ENCODE results near the gene STRN3.

Gene STRN3

GRCh38 chr14:30925254-30925653, 100.9 kb downstream of the STRN3 start:
- ATAC-seq = no peak
- TF ChIP-seq TOX (CRISPR knock-in tag; IDR thresholded peaks at IDR 0.05; ENCODE audit: borderline replicate concordance) = no peak
- TF ChIP-seq ZFP3 (CRISPR knock-in tag; IDR thresholded peaks at IDR 0.05) = no peak
- TF ChIP-seq, protein P1, sequence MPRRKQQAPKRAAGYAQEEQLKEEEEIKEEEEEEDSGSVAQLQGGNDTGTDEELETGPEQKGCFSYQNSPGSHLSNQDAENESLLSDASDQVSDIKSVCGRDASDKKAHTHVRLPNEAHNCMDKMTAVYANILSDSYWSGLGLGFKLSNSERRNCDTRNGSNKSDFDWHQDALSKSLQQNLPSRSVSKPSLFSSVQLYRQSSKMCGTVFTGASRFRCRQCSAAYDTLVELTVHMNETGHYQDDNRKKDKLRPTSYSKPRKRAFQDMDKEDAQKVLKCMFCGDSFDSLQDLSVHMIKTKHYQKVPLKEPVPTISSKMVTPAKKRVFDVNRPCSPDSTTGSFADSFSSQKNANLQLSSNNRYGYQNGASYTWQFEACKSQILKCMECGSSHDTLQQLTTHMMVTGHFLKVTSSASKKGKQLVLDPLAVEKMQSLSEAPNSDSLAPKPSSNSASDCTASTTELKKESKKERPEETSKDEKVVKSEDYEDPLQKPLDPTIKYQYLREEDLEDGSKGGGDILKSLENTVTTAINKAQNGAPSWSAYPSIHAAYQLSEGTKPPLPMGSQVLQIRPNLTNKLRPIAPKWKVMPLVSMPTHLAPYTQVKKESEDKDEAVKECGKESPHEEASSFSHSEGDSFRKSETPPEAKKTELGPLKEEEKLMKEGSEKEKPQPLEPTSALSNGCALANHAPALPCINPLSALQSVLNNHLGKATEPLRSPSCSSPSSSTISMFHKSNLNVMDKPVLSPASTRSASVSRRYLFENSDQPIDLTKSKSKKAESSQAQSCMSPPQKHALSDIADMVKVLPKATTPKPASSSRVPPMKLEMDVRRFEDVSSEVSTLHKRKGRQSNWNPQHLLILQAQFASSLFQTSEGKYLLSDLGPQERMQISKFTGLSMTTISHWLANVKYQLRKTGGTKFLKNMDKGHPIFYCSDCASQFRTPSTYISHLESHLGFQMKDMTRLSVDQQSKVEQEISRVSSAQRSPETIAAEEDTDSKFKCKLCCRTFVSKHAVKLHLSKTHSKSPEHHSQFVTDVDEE (CRISPR knock-in tag; IDR thresholded peaks at IDR 0.05) = no peak
- TF ChIP-seq SNAI2 (CRISPR knock-in tag; IDR thresholded peaks at IDR 0.05) = no peak
- TF ChIP-seq ZNF70 (CRISPR knock-in tag; IDR thresholded peaks at IDR 0.05) = no peak
- no peak for TF ChIP-seq CREB5 (CRISPR knock-in tag; IDR thresholded peaks at IDR 0.05; ENCODE audit: low read depth)
- no peak for TF ChIP-seq GLIS3 (CRISPR knock-in tag; IDR thresholded peaks at IDR 0.05)
- no peak for TF ChIP-seq OSR1 (CRISPR knock-in tag; IDR thresholded peaks at IDR 0.05)
- no peak for TF ChIP-seq ZNF565 (CRISPR knock-in tag; conservative IDR thresholded peaks at IDR 0.05; ENCODE audit: low read depth)
- no peak for TF ChIP-seq BACH2 (CRISPR knock-in tag; IDR thresholded peaks at IDR 0.05; ENCODE audit: borderline replicate concordance)
- no peak for TF ChIP-seq CSDC2 (CRISPR knock-in tag; IDR thresholded peaks at IDR 0.05)
- TF ChIP-seq TCF4 (CRISPR knock-in tag; IDR thresholded peaks at IDR 0.05; ENCODE audit: borderline replicate concordance) = no peak
- TF ChIP-seq CSRNP3 (CRISPR knock-in tag; IDR thresholded peaks at IDR 0.05) = no peak
- TF ChIP-seq, protein P2, sequence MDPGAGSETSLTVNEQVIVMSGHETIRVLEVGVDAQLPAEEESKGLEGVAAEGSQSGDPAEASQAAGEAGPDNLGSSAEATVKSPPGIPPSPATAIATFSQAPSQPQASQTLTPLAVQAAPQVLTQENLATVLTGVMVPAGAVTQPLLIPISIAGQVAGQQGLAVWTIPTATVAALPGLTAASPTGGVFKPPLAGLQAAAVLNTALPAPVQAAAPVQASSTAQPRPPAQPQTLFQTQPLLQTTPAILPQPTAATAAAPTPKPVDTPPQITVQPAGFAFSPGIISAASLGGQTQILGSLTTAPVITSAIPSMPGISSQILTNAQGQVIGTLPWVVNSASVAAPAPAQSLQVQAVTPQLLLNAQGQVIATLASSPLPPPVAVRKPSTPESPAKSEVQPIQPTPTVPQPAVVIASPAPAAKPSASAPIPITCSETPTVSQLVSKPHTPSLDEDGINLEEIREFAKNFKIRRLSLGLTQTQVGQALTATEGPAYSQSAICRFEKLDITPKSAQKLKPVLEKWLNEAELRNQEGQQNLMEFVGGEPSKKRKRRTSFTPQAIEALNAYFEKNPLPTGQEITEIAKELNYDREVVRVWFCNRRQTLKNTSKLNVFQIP (CRISPR knock-in tag; IDR thresholded peaks at IDR 0.05; ENCODE audit: borderline replicate concordance, low read depth) = no peak
- no peak for TF ChIP-seq ZC3H10 (CRISPR knock-in tag; IDR thresholded peaks at IDR 0.05)
- no peak for TF ChIP-seq ZNF8 (CRISPR knock-in tag; IDR thresholded peaks at IDR 0.05)
- no peak for TF ChIP-seq ISL1 (CRISPR knock-in tag; IDR thresholded peaks at IDR 0.05)
- no peak for TF ChIP-seq PATZ1 (CRISPR knock-in tag; IDR thresholded peaks at IDR 0.05; ENCODE audit: borderline replicate concordance)

GRCh38 chr14:30921788-30922187, 104.4 kb downstream of the STRN3 start:
- no peak for ATAC-seq
- no peak for TF ChIP-seq BACH2 (CRISPR knock-in tag; IDR thresholded peaks at IDR 0.05; ENCODE audit: borderline replicate concordance)
- TF ChIP-seq, protein P1 (CRISPR knock-in tag; IDR thresholded peaks at IDR 0.05) = no peak
- no peak for TF ChIP-seq ISL1 (CRISPR knock-in tag; IDR thresholded peaks at IDR 0.05)
- TF ChIP-seq GLIS3 (CRISPR knock-in tag; IDR thresholded peaks at IDR 0.05) = no peak
- no peak for TF ChIP-seq ZNF70 (CRISPR knock-in tag; IDR thresholded peaks at IDR 0.05)
- TF ChIP-seq TCF4 (CRISPR knock-in tag; IDR thresholded peaks at IDR 0.05; ENCODE audit: borderline replicate concordance) = no peak
- no peak for TF ChIP-seq CSDC2 (CRISPR knock-in tag; IDR thresholded peaks at IDR 0.05)
- no peak for TF ChIP-seq SNAI2 (CRISPR knock-in tag; IDR thresholded peaks at IDR 0.05)
- TF ChIP-seq PPARA (CRISPR knock-in tag; IDR thresholded peaks at IDR 0.05; ENCODE audit: borderline replicate concordance) = no peak
- TF ChIP-seq, protein P2 (CRISPR knock-in tag; IDR thresholded peaks at IDR 0.05; ENCODE audit: borderline replicate concordance, low read depth) = no peak
- TF ChIP-seq ZC3H10 (CRISPR knock-in tag; IDR thresholded peaks at IDR 0.05) = no peak
- no peak for TF ChIP-seq CSRNP3 (CRISPR knock-in tag; IDR thresholded peaks at IDR 0.05)
- no peak for TF ChIP-seq ARNTL (CRISPR knock-in tag; IDR thresholded peaks at IDR 0.05; ENCODE audit: borderline replicate concordance, low read depth)

Measured in SK-N-SH treated with all-trans-retinoic acid at 6 μM for 48 hours (cell line).